Measurements from ENCODE around the gene ESYT2.

- TF ChIP-seq CTCF (optimal IDR thresholded peaks at IDR 0.05 in 1 of 3, IDR thresholded peaks at IDR 0.05 in 1 of 3, conservative IDR thresholded peaks at IDR 0.05 in 1 of 3; ENCODE audit: extremely low read depth in 1 of 3, insufficient read depth in 2 of 3, low read length in 3 of 3) (no peak), EZH2 (IDR thresholded peaks at IDR 0.05; ENCODE audit: low read length) (no peak)
Measured at GRCh38 chr7:158784270-158784669, 45.0 kb downstream of the ESYT2 start.
